Measurements from ENCODE around the gene DNAJB5.
A peak's percentile ranks its signal among the peaks of the same experiment; 100 is the strongest.
"Not testable (repeated sequence)": the region's sequence is repeated elsewhere in the genome, so short reads cannot be mapped to it uniquely, and the experiment has no call there.

Gene DNAJB5

DNA sequence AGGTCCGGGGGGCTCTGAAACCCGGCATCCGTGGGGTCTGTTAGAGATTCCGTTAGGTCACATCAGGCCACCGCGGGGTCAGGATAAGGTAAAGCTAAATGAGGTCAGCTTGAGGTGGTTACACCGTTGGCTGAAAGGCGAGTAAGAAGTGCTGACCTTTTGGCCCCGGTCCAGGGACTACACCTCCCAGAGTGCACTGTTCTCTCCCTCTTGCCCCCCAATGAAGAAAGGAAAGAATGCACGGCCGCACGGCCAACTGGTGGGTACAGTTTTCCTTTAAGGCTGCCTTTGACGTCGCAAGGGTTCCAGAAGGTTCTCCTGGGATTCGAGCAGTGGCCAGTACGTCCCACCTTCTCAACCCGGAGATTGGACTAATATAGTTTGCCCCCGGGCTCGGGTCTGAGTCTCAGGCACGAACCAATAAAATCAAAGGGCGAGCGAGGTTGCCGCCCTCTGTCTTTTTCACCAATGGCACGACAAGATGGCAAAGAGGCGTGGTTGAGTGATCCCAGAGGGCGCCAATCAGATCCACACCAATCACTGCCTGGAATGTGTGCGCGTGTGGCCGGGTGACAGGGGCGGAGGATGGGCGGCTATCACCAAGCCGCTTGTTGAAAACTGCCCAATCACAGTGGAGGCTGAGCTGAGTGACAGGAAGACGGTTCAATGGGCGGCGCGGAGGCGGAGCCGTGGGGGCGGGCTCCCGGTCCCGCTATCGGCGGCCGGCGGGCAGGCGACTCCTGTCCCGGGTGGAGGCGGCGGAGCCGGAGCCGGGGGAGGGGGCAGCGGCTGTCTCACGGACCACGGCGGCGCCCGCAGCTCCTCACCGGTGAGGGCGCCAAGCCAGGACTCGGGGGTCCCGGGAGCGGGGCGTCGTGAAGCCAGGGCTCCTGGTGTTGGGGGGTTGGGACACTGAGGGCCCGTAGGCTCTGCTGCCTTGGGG lies at the start of gene DNAJB5:
TSS of gene DNAJB5 (plus strand) at position 743 of the 943 bp plus-strand sequence. CDS start 886 bp downstream, outside the sequence.
- peak; percentile 94 for DNase-seq

DNA sequence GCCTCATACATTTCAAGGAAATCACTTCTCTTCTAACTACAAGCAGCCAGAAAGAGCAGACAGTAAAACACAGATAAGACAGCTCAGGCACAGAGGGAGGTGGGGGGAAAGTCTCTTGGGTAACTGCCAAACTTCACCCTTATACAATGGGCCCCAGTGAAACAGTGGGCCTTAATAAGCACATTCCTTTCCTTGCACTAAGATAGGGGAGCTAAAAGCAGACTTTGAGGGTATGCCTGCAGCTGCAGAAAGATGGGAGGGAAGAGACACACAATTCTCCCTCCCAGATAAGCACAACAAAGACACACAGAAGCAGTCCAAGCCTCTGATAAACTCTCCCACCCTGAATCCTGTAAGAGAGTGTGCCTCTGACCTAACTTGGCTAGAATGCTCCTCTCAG lies 49.6 kb upstream of the DNAJB5 start:
- DNase-seq = not testable (repeated sequence)

DNA sequence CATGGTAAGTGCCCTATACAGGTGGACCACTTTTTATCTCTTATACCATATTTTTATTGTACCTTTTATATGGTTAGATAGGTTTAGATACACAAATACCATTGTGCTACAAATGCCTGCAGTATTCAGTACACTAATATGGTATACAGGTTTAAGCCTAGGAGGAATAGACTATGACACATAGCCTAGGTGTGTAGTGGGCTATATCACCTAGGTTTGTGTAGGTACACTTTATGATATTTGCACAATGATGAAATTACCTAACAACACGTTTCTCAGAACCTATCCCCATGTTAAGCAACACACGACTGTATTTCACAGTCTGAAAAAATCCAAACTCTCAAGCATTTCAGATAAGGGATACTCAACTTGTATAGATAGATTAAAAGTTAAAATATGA lies 41.1 kb upstream of the DNAJB5 start:
- DNase-seq = no peak

DNA sequence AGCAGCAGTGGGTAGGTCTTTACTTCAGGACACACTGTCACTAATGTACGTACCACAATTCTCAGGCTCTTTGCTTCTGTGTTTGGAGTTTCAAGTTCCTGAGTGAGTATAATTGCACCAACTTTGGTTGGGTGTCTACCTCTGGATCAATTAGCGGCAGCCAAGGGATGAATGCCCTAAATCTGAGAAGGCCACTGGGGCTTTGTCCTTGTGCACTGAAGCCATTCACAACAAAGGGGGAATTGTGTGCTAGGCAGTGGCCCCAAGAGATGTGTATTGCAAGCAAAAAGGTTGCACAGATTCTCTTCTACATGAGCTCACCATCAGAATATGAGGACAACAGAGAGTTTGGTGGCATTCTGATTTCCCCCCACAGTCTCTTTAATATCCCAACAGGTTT lies 35.3 kb upstream of the DNAJB5 start:
- no peak for DNase-seq

DNA sequence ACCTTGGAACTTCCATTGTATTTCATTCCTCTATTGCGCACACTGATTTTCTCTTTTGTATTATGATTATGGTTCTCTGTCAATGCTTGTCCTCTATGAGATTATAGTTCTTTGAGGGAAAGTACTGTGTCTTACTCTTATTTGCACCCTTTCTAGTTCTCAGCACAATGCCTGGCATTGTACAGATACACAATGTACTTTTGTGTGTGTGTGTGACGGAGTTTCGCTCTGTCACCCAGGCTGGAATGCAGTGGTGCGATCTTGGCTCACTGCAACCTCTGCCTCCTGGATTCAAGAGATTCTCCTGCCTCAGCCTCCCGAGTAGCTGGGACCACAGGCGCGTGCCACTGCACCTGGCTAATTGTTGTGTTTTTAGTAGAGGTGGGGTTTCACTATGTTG lies 33.5 kb upstream of the DNAJB5 start:
- not testable (repeated sequence) for DNase-seq

DNA sequence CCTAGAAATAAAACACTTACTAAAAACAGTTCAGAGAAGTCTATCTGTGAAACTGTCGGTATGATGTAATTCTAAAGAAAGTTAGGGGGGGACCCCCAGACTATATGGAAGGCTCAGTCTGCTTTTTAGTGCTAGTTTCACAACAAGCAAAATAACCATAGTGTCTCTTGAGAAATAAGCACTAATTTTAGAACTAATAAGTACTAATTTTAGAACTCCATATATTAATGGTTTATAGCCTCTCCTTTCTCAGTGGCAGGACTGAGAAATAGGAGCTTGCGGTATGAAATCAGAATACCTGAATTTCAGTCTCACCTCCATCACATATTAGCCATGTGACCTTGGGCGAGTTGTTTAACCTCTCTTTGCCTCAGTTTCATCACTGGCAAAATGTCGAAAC lies 32.9 kb upstream of the DNAJB5 start:
- DNase-seq = no peak

DNA sequence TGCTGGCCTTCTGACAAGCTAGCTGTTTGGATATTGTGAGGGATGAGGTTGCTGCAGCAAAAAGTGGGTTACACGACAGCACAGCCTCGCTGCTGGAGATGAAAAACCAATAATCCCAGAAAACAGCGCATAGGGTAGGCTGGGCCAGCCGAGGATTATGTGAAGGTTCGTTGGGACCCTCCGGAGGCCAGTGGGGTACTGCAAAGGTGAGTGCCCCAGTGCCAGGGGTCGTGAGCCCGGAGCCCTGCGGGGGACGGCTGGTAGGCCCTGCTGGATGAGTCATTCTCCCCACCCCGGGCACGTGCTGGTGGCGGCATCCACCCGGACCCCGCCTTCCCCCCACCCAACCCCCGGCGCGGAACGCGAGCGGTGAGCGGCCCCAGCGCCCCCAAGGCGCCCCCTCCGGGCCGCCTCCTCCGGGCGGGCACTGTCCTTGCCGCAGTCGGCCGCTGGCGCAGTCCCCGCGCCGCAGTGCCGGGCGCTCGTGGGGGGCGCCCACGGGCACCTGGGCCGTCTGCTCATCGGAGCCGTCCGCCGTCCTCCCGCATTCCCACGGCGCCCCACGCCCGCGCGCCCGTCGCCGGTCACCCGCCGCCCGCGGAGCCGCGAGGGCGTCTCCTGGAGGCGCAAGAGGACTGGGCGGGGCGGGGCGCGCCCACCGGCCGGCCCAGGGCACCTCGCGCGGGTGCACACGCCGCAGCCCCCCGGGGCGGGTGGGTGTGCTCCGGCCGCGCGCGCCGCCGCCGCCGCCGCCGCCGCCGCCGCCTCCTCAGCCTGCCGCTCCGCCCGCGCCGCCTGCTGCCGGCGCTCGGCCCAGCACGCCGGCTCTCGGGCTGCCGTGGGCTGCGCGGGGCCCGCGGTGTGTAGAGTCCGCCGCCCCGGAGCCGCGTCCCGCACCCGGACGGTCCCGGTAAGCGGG lies 31.8 kb upstream of the DNAJB5 start, which contains the start of gene PHF24:
TSS of gene PHF24 (plus strand) at position 794 of the 919 bp plus-strand sequence. CDS start 13,014 bp downstream, outside the sequence.
- DNase-seq = no peak

DNA sequence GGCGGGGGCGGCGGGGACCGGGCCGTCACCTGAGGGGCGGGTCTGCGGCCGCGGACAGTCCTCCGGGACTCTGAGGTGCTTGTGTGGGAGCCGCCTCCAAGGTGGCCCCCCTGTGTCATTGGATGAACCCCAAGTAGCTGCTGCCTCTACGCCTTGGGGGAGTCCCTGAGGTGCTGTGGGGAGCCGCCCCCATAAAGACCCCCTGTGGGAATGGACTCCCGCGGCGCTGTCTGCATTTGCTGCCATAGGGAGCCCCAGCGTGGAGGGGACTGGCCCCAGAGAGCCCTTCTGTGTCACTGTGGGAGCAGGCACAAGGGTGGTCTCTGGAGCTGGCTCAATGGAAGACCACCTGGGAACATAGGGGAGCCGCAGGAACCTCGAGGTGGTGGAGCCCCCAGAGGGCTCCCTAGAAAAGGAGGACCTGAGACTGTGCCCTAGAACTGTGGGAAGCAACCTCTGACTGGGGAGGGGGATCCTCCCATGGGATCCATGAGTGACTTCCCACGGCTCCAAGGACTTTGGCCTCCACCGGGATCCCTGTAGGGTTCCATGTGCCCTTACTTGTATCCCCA lies 31.0 kb upstream of the DNAJB5 start:
- DNase-seq = no peak

DNA sequence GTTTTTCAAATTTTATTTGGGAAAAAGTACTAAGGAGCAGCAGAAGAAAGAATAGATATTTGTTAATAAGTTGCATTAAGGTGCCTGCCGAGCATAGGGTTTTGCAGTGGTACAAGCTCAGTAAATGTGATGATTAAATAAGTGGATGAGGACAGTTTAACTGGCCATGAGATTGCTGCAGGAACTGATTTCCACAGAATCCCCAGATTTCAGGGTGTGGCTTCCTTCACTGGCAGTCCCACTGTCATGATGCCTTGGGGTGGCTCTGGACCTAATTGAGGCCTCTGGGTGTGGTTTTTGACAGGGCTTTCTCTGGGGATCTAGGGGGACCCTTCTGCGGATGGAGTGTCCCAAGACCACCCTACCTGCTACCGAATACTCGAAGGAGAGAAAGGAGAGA lies 30.1 kb upstream of the DNAJB5 start:
- DNase-seq = no peak

DNA sequence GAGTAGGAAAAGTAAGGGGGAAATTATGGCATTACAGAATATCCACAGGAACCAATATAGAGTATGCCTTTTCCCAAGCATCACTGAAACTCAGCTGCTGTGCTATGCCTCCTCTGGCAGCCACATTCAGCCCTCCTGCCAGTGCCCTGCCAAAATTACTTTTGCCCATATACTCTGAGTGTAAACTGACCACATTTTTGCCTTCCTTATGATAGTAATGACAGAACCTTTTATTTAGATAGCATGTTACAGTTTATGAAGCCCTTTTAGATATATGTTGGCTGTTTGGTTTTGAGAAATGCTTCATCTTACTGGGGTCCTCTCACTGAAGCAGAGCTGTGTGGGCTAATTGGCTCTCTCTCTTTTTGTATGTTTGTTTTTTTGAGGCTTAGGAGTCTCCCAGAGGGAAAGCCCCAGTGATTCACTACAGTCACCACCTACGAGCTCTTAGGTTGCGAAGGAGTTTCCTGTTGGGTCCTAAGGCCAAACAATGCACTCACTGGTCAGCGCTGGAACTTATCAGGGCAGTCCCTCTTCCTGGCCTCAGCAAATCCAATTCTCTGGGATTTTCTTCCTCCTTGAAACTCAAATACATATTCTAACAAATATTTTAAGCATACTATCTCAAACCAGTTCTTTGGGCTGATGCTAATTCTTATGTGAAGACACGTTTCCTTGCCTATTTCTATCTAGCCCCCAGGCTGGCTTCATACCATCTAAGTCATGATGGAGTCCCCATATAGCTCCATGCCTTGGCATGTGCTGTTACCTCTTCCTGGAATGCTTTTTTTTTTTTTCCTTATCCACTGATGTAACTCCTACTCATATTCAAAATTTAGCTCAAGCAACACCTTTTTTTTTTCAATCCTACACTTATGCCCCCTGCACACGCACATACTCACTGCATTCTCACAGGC lies 27.7 kb upstream of the DNAJB5 start:
- no peak for DNase-seq

DNA sequence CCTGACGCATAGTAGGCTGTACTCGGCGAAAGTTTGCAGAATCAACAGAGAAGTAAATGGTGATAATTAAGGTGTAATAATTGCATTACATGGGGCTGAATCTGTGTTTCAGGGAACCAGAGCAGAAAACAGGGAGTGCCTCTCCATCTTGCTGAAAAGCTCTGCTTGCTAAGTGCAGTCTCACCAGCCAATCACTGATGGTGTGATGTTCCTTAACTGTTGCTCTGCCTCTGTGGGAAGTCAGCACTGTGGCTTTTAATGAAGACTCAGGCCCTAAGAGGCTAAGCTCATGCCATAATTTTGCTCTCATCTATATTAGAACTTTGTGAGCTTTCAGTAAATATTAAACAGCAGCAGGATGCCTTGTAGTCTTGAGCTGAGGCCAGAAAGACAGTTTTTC lies 27.0 kb upstream of the DNAJB5 start:
- DNase-seq = no peak

DNA sequence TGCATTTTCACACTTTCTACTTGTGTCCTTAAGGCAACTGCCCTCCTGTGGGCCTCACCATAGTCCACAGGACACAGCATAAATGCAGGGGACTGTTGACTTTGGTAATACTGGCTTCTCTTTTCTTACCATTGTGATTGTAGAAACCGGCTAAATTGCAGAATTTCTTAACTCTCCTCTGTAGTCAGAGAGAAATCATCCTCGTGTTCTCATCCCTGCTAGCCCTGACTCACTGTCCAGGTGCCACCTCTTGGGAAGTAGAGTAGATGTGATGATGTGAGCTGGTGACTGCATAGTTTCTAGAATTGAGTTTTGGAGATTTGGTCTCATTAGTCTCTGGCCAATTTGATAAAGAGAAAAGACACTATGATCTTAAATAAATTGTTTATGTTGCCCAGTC lies 26.0 kb upstream of the DNAJB5 start:
- no peak for DNase-seq

DNA sequence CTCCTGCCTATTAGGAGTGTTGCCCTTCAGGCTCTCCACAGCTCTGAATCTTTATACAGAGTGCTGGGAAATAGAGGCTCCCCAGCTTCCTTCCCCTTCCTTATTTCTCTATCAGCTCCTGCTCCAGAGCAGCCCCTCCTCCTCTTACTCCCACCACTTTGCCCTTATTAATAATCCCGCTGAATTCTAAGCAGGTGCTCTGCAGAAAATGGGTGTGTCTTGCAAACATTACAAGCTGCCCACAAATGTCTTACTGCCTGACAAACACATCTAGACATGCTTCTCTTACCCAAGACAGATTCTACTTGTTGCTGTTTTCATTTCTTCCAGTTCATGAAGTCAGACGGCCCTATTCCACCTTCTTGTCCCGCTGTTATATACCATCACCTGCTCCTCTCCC lies 25.1 kb upstream of the DNAJB5 start:
- no peak for DNase-seq

DNA sequence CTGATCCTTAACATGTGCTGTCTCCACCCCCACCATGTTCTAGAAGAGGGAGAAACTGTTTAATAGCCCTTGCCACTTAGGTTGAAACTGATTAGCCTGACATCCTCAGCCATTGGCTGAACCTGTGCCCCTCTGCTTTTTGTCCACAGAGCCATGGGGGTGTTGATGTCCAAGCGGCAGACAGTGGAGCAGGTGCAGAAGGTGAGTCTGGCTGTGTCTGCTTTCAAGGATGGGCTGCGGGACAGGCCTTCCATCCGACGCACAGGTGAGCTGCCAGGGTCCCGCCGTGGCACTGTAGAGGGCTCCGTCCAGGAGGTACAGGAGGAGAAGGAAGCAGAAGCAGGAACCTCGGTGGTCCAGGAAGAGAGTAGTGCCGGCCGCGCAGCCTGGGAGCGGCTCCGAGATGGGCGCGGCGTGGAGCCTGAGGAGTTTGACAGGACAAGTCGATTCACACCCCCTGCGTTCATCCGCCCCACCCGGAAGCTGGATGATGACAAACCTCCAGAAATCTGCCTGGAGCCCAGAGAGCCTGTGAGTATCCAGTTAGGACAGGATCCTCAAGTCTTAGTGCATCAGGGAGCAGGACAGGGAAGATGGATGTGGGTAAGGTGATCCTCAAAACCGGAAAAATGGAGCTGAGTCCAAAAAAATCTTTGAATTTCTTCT lies 18.3 kb upstream of the DNAJB5 start:
- no peak for DNase-seq

DNA sequence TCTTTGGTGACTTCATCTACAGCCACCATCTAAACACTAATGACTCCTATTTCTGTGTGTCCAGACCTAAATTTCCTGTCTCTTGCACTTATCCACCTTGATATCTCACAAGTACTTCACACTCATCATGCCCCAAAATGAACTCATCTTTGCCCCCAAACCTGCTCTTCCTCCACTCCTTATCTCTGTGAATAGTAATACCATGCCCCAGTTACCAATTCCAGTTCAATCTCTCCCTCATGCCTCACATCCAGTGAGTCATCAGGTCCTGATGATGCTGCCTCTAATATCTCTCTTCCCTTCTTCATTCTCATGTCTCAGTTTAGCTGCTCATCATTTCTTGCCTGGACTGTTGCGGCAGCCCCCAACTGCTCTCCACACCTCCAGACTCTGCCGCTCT lies 14.9 kb upstream of the DNAJB5 start:
- DNase-seq = no peak

DNA sequence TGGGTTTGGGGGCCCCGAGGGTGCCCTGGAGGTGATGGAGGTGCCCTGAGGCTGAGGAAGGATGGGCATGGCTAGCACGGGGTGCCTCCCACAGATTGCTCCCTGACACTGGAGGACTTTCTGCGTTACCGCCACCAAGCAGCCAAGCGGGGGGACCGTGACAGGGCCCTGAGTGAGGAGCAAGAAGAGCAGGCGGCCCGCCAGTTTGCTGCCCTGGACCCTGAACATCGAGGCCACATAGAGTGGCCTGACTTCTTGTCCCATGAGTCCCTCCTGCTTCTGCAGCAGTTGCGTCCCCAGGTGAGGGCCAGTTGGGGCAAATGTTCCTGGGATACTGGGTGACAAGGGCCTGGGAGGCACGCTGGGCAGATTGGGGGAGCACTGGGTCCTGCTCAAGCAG lies 13.1 kb upstream of the DNAJB5 start:
- no peak for DNase-seq

DNA sequence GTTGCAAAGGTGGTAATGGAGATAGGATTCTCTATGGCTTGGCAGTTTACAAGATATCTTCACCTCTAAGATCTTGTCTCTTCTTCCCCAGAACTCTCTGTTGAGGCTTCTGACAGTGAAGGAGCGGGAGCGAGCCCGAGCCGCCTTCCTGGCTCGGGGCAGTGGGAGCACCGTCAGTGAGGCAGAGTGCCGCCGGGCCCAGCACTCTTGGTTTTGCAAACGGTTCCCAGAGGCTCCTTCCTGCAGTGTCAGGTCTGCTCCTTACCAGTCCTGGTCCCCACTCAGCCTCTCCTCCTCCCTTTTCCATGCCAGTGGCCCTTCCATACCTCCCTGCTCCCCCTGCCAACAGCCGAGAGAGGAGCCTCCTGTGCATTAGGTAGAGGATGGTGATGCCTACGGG lies 12.6 kb upstream of the DNAJB5 start:
- no peak for DNase-seq

DNA sequence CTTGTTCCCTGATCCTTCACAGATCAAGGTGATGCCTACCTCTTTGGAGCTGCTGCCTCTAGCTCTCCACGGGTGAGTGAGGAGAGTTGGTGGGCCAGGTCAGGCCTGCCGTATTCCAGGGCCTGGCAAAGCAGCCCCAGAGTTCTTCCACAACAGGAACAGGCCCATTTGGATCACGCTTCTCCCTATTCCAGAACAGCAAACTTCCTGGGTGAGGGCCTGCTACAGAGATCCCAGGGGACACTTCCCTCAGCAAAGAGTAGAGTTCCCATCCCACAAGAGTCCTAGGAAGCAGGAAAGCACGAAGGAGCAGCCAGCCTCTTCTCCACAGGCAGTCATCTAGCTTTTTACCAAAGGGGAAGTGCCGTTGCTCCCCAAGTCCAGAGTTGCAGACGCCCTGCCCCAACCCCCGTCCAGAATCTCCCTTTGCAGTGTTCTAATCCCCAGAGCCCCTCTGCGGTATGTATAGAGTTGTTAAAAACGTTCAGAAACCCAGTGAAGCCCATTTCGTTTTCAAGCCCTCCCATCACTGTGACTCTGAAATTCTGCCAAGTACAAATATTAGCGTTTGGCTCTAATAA lies 9.3 kb upstream of the DNAJB5 start:
- DNase-seq = no peak

DNA sequence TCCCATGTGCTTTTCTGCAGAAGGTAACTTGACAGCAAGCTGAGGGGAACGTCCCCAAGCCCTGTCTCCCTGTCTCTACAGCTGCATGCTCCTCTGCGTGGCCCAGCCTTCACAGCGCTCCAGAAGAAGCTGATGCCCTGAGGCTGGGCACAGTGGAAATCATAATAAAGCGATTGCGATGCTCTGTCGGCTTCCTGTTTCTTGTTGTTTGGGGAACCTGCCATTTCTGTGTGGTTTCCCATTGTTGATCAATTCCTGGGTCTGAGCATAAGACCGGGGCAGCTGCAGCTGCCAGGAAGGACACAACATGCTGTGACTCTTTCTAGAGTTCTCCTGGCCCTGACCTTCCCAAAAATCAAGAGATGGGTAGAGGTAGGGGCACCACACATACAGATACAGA lies 7.2 kb upstream of the DNAJB5 start:
- DNase-seq = no peak

DNA sequence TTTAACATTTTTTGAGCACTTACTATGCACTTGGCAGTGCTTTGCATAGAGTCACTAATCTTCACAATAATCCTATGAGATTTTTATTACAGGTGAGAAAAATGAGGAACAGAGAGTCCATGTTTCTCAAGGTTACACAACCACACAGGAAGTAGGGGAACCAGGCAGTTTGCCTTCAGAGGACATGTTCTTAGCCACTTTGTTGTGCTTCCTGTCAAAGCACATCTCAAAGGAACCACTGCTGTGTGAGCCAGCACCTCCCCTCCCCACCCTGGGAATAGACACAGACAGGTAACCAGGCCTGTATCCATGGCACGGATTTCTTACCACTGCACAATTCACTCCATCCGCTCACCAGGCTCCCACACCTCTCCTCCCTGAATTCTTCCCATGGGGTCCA lies 6.3 kb upstream of the DNAJB5 start:
- no peak for DNase-seq

DNA sequence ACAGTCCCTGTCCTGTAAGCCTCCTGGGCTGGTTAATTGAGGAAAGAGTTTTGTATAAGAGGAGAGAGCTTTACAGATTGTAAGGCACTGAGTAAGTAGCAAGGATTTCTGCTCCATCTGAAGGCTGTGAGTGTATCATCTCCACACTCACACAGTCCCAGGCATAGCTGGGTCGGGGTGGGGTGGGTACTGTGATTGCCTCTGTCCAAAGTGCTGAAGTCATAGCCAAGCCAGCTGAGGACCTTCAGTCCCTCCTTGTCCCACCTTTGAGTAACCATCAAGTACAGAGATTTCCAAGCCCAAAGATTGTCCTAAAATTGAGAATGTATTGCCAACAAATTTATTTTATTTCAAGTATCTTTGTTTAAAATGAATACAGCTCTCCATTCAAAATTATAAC lies 5.5 kb upstream of the DNAJB5 start:
- no peak for DNase-seq

Data from activated CD4-positive, alpha-beta T cell treated with anti-CD3 and anti-CD28 coated beads for 1 hour (primary cell).